ENCODE data around the gene TERB1. TPM values are rescaled to one million over a fixed set of nuclear protein-coding genes. Genes with fewer than 3 reads are reported as not detected.

TERB1 gene
- total and polyA plus RNA-seq, 2 of the 13 experiments (the other 11 are each of a cell fraction or from before 2014, with no cell fraction given): not detected

GRCh38 chr16:66830422-66831404 is 29.3 kb upstream of the TERB1 start, which contains the start of gene NAE1 (continued):
- no peak for TF ChIP-seq ARID3A (IDR thresholded peaks at IDR 0.05; ENCODE audit: low read depth, low read length)
- TF ChIP-seq ZBTB14 (CRISPR knock-in tag; IDR thresholded peaks at IDR 0.05): peak; percentile 69
- TF ChIP-seq CEBPZ (IDR thresholded peaks at IDR 0.05; ENCODE audit: low read length): no peak
- peak; percentile 97 for TF ChIP-seq ZNF547 (CRISPR knock-in tag; IDR thresholded peaks at IDR 0.05)
- peak; percentile 99 for TF ChIP-seq ZNF891 (CRISPR knock-in tag; IDR thresholded peaks at IDR 0.05)
- no peak for TF ChIP-seq SSRP1 (CRISPR knock-in tag; IDR thresholded peaks at IDR 0.05)
- no peak for TF ChIP-seq JARID2 (CRISPR knock-in tag; IDR thresholded peaks at IDR 0.05; ENCODE audit: insufficient replicate concordance)
- TF ChIP-seq THAP9 (CRISPR knock-in tag; IDR thresholded peaks at IDR 0.05; ENCODE audit: borderline replicate concordance): no peak
- TF ChIP-seq YY1 (IDR thresholded peaks at IDR 0.05; ENCODE audit: insufficient read depth, insufficient replicate concordance, low read depth, low read length): peak; percentile 92
- no peak for TF ChIP-seq RBM22 (optimal IDR thresholded peaks at IDR 0.05; ENCODE audit: low read length)
- 0 out of 2 replicates have a peak, but pooled peaks have one; percentile 78 for TF ChIP-seq ZNF616 (CRISPR knock-in tag; IDR thresholded peaks at IDR 0.05; ENCODE audit: low read depth)
- 0 out of 2 replicates have a peak, but pooled peaks have one; percentile 47 for TF ChIP-seq KLF9 (CRISPR knock-in tag; IDR thresholded peaks at IDR 0.05; ENCODE audit: low read depth)
- TF ChIP-seq ATRX (CRISPR knock-in tag; IDR thresholded peaks at IDR 0.05; ENCODE audit: borderline replicate concordance): no peak
- 0 out of 2 replicates have a peak, but pooled peaks have one; percentile 40 for TF ChIP-seq ZNF101 (CRISPR knock-in tag; IDR thresholded peaks at IDR 0.05; ENCODE audit: borderline replicate concordance, low read depth)
- no peak for TF ChIP-seq RARG (CRISPR knock-in tag; IDR thresholded peaks at IDR 0.05; ENCODE audit: low read depth)
- no peak for TF ChIP-seq NFIC (IDR thresholded peaks at IDR 0.05; ENCODE audit: low read length)
- TF ChIP-seq HNF4A (CRISPR knock-in tag; IDR thresholded peaks at IDR 0.05): no peak; the same call in 1 of the 2 replicates
- TF ChIP-seq FOXA1 (IDR thresholded peaks at IDR 0.05): no peak
- no peak for TF ChIP-seq FOXA1 (CRISPR knock-in tag; IDR thresholded peaks at IDR 0.05)
- TF ChIP-seq KAT7 (CRISPR knock-in tag; IDR thresholded peaks at IDR 0.05; ENCODE audit: borderline replicate concordance): peak; percentile 91
